Ectodermal cell (in vitro differentiated cells): ENCODE data around the gene KRTAP10-1.

Experiments used
- H3K27ac ChIP-seq: 2 replicates; pipeline ENCODE4 v1.7.0; 2013; ENCODE audit warnings: mild to moderate bottlenecking, low read depth, low read length; ENCODE audit not compliant: insufficient read depth, poor library complexity, severe bottlenecking
- H3K27me3 ChIP-seq: 2 replicates; pipeline ENCODE4 v1.7.0; 2013; ENCODE audit warnings: mild to moderate bottlenecking, low read length; ENCODE audit not compliant: insufficient read depth, control insufficient read depth, poor library complexity, severe bottlenecking
- H3K36me3 ChIP-seq: one replicate; pipeline ENCODE4 v1.7.0; 2013; ENCODE audit warnings: low read length; ENCODE audit not compliant: control insufficient read depth, insufficient read depth
- H3K4me1 ChIP-seq: one replicate; pipeline ENCODE4 v1.7.0; 2013; ENCODE audit warnings: low read length; ENCODE audit not compliant: control insufficient read depth, insufficient read depth
- H3K4me3 ChIP-seq: 2 replicates; pipeline ENCODE4 v1.7.0; 2013; ENCODE audit warnings: low read depth, low read length, control low read depth; ENCODE audit not compliant: insufficient read depth
- H3K9me3 ChIP-seq: 2 replicates; pipeline ENCODE4 v1.7.0; 2013; ENCODE audit warnings: mild to moderate bottlenecking, low read length, moderate library complexity; ENCODE audit not compliant: control insufficient read depth
- WGBS, 2 experiments: methylation state at CpG; one replicate each; pipeline ENCODE4 v1.1.7; 2013; ENCODE audit warnings: missing lambda C conversion rate in 2 of 2; 5-methylcytosine and 5-hydroxymethylcytosine counted together

Gene KRTAP10-1

DNA sequence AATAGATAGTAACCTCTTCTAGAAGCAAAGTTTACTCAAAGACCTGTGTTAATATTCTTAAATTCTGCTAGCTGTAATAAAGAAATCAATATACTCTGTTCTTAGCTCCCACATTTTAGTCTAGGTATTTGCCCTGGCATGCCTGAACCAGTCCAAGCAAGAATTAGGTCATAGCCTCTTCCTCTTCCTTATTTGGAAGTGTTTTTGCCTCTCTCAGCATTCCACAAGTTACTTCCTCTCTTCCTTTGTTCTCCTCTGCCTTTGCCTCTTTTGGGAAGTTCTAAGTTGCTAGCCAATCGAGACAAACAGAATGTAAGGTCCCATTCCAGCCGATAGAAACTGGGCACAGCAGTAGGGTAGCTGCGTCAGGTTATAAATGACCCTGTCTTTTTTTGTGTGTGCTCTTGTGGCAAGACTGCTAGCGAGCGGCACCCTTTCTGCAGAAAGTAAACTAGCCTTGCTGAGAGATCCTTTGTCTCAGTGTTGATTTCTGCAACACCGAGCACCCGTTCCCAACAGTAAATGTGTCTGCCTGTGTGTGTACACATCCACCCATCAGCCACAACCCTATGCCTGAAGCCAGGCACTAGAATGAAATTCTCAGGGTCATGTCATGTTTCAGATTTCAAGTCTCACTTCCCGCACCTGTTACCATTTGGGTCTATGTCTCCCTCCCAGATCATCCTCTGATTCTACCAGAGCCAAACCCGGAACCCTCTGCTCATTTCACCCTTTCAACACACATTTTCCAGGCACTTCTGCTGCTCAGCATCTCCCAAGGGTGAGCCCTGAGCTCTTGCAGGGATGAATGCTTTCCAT is 47.2 kb downstream of the KRTAP10-1 start:
- no peak overlapping the region for H3K4me3 ChIP-seq
- H3K4me1 ChIP-seq, result peaks cover 16% of the 10 kb centered on the region
- no peak overlapping the region for H3K27ac ChIP-seq
- no peaks in the 10 kb centered on the region for H3K27me3 ChIP-seq
- H3K36me3 ChIP-seq, result no peaks in the 10 kb centered on the region
- 92 to 96% methylated on average over 9 of the region's 9 CpGs for WGBS, 2 experiments
- no peaks in the 10 kb centered on the region for H3K9me3 ChIP-seq

DNA sequence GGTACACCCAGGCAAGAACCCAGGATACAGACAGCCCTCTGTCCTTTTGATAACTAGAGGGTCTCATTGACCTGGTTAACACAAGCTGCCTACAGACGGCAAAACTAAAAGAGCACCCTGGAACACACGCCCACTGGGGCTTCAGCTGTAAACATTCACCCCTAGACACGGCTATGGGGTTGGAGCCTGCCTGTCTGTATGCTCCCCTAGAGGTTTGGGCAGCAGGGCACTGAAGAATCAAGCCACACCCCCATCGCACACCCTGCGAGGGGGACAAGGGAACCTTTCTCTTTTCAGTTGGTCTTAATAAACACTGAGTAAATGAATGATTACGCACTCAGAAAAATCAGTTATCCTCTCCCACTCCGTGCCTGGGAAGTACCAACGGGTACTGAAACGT is 49.2 kb downstream of the KRTAP10-1 start:
- H3K36me3 ChIP-seq, result no peaks in the 10 kb centered on the region
- WGBS, 2 experiments, result 91 to 95% methylated on average over 9 of the region's 9 CpGs
- H3K4me1 ChIP-seq, result no peaks in the 10 kb centered on the region
- no peak overlapping the region for H3K4me3 ChIP-seq
- H3K27ac ChIP-seq, result no peak overlapping the region
- H3K27me3 ChIP-seq, result no peaks in the 10 kb centered on the region
- H3K9me3 ChIP-seq, result no peaks in the 10 kb centered on the region

DNA sequence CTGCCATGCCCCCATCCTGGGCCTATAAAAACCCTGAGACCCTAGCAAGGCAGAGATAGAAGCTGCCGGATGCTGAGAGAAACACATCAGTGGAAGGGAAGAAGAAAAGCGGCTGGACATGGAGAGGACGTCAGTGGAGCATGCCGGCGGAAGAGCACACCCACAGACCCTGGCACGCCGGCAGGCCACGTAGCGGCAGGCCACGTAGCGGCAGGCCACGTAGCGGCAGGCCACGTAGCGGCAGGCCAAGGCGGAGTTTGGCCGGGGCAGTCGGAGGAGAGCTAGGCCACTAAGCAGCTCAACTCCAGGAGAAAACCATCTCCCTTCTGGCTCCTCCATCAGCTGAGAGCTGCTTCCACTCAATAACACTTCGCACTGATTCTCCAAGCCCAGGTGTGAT is 49.6 kb downstream of the KRTAP10-1 start:
- no peaks in the 10 kb centered on the region for H3K4me1 ChIP-seq
- no peaks in the 10 kb centered on the region for H3K27me3 ChIP-seq
- H3K36me3 ChIP-seq, result no peaks in the 10 kb centered on the region
- no peak overlapping the region for H3K27ac ChIP-seq
- 94% methylated on average over 19 of the region's 19 CpGs for WGBS, 2 experiments
- H3K9me3 ChIP-seq, result no peaks in the 10 kb centered on the region
- no peak overlapping the region for H3K4me3 ChIP-seq

DNA sequence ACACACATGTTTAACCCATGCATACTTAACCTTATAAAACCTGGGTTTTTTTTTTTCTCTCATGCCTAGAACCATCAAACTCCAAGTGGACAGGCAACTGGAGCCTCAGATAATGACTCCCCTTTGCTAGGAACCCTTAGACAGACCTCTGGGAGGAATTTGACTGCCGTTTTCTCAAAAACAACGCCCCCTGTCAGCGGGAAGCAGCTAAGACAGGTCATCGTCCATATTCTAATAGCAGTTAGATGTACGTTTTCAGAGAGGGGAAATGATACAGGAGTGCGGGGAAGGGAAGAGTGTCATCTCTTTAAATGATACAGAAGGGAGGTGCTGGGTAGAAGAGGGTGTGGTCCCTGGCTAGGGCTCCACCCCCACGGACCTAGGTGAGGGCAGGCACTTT is 50.0 kb downstream of the KRTAP10-1 start:
- Histone ChIP-seq H3K9me3 (no peaks in the 10 kb centered on the region), H3K36me3 (no peaks in the 10 kb centered on the region), H3K4me3 (no peak overlapping the region), H3K27me3 (no peaks in the 10 kb centered on the region), H3K27ac (no peak overlapping the region), H3K4me1 (no peaks in the 10 kb centered on the region)
- WGBS, 2 experiments, result 45% methylated on average over 7 of the region's 7 CpGs
